GM12878 (cell line): ENCODE data around the gene DESI1. TPM values are rescaled to one million over a fixed set of nuclear protein-coding genes. Genes with fewer than 3 reads are reported as not detected.

Source experiments
- BCLAF1 ChIP-seq: fragments of 450-650 bp; IDR thresholded peaks from 2 replicates; pipeline ENCODE4 v1.6.1; 2017; ENCODE audit warnings: antibody characterized with exemption, mild to moderate bottlenecking, moderate library complexity
- EGR1 ChIP-seq, 2 experiments: IDR thresholded peaks; 1 replicate in 1 of 2; 2 replicates in 1 of 2; pipeline ENCODE4 v1.6.1; 2011 to 2012; ENCODE audit warnings: low read depth in 2 of 2, low read length in 2 of 2, borderline replicate concordance in 1 of 2, mild to moderate bottlenecking in 1 of 2, moderate library complexity in 1 of 2
- NRF1 ChIP-seq: conservative IDR thresholded peaks from 2 replicates; pipeline ENCODE4 v1.6.1; 2011; ENCODE audit warnings: mild to moderate bottlenecking, low read depth, low read length, improper control_type of control experiment
- STAT3 ChIP-seq: IDR thresholded peaks from 2 replicates; pipeline ENCODE4 v1.6.1; 2011; ENCODE audit warnings: low read depth, low read length, improper control_type of control experiment
- ZNF274 ChIP-seq: IDR thresholded peaks from one replicate; pipeline ENCODE4 v1.8.0; 2011; ENCODE audit not compliant: insufficient read length, insufficient read depth
- ZNF687 ChIP-seq: fragments of 450-650 bp; IDR thresholded peaks from 2 replicates; pipeline ENCODE4 v1.6.1; 2017; ENCODE audit warnings: mild to moderate bottlenecking, moderate library complexity
- polyA plus RNA-seq, 11 experiments: library from polyadenylated mRNA; depleted of rRNA in 4 of 11; unstranded in 6 of 11; stranded (reverse) in 5 of 11; fragments of >200 nt; fragmentation: Nextera tagmentation in 4 of 11; fragmentation: Illumina TruSeq in 1 of 11; extraction: Ambion mirVana in 4 of 11; extraction: Trizol in 1 of 11; gene quantifications; 1 replicate in 1 of 11; 2 replicates in 10 of 11; pipeline versions ENCODE4 v1.2.1 to v1.2.3, GENCODE V29; 2011 to 2016; ENCODE audit warnings: inconsistent platforms in 2 of 11, missing spikeins in 2 of 11, low read depth in 1 of 11
- total RNA-seq, 4 experiments: library from RNA; depleted of rRNA in 3 of 4; stranded (reverse); fragments of >200 nt in 3 of 4; fragmentation: Illumina TruSeq in 1 of 4; extraction: Trizol in 1 of 4; gene quantifications; 2 replicates each; pipeline versions ENCODE4 v1.2.1 to v1.2.3, GENCODE V29; 2013 to 2021

DESI1 gene
- total and polyA plus RNA-seq, 10 of the 15 experiments (the other 5 are each of a cell fraction or from before 2014, with no cell fraction given) = 8.0 to 76.8 (median 40.6) TPM

- TF ChIP-seq EGR1 (IDR thresholded peaks at IDR 0.05; ENCODE audit: borderline replicate concordance in 1 of 2, low read depth in 2 of 2, low read length in 2 of 2) = no peak
- TF ChIP-seq NRF1 = no peak
- no peak for TF ChIP-seq STAT3
- no peak for TF ChIP-seq ZNF687
- TF ChIP-seq BCLAF1 = no peak
- no peak for TF ChIP-seq ZNF274
Observed at GRCh38 chr22:41608386-41608785, 12.5 kb downstream of the DESI1 start (continued).
